ENCODE data around the gene AKT1S1. TPM values are rescaled to one million over a fixed set of nuclear protein-coding genes. Genes with fewer than 3 reads are reported as not detected.

AKT1S1 gene
- total and polyA plus RNA-seq, 2 of the 13 experiments (the other 11 are each of a cell fraction or from before 2014, with no cell fraction given): 13.5 to 27.8 TPM

GRCh38 chr19:49846408-49846807, 30.7 kb downstream of the AKT1S1 start:
- no peaks in the 10 kb centered on the region for H3K36me3 ChIP-seq (replicated peaks in 1 of 2; ENCODE audit: control insufficient read depth in 1 of 2, insufficient read depth in 2 of 2, low read length in 2 of 2)
- CTCF ChIA-PET (ENCODE audit: low intra/inter-chr PET ratio, low total read pairs): no interaction called here
- intact Hi-C loops (cut with micrococcal nuclease; ENCODE audit: unreplicated experiment): no loop called here
- H3K27ac ChIP-seq (ENCODE audit: extremely low read length, insufficient read depth, low read length): no peak overlapping the region
- H3K4me1 ChIP-seq (ENCODE audit: insufficient read depth, low read length): peaks cover 21% of the 10 kb centered on the region
- FAIRE-seq: no peak
- no peaks in the 10 kb centered on the region for H4K20me1 ChIP-seq (ENCODE audit: insufficient read depth, low read length)
- in situ Hi-C loops (cut with HindIII; ENCODE audit: extremely low pct_ligation_motif_present, low pct_unique_long_range_greater_than_20kb): no loop called here
- no peak overlapping the region for H3K4me3 ChIP-seq (replicated peaks in 1 of 3; ENCODE audit: insufficient read depth in 1 of 3, low read depth in 2 of 3, low read length in 3 of 3)
- no peaks in the 10 kb centered on the region for H3K27me3 ChIP-seq (ENCODE audit: control insufficient read depth in 1 of 2, insufficient read depth in 2 of 2, low read length in 2 of 2)
- BruUV-seq (replicated peaks): no TSS peak
- POLR2A ChIA-PET: no interaction called here
- no peaks in the 10 kb centered on the region for H3K9me3 ChIP-seq (ENCODE audit: low read length)
- H3K9ac ChIP-seq (ENCODE audit: insufficient read depth, low read depth, low read length): no peak overlapping the region
- no peaks in the 10 kb centered on the region for H3K79me2 ChIP-seq (ENCODE audit: insufficient read depth, low read length)
- DNase-seq (ENCODE audit: low spot score): no peak
- no peak for ATAC-seq
- H2AFZ ChIP-seq (ENCODE audit: low read length): no peak overlapping the region
- peak; percentile 78; the same call in 1 of the 2 replicates for TF ChIP-seq ZNF121 (CRISPR knock-in tag; IDR thresholded peaks at IDR 0.05)
- no peak for TF ChIP-seq TAF15 (IDR thresholded peaks at IDR 0.05; ENCODE audit: low read depth, low read length, poor library complexity, severe bottlenecking)
- 78% methylated on average over 5 of the region's 5 CpGs for WGBS (ENCODE audit: low lambda C conversion rate)
- no peak overlapping the region for H3K4me2 ChIP-seq (ENCODE audit: low read depth, low read length)

GRCh38 chr19:49845414-49845813, 31.7 kb downstream of the AKT1S1 start:
- in situ Hi-C loops (cut with HindIII; ENCODE audit: extremely low pct_ligation_motif_present, low pct_unique_long_range_greater_than_20kb) (no loop called here), intact Hi-C loops (cut with micrococcal nuclease; ENCODE audit: unreplicated experiment) (no loop called here)
- ChIA-PET CTCF (ENCODE audit: low intra/inter-chr PET ratio, low total read pairs) (no interaction called here), POLR2A (no interaction called here)
- H4K20me1 ChIP-seq (ENCODE audit: insufficient read depth, low read length): no peaks in the 10 kb centered on the region
- 85% methylated on average over 3 of the region's 3 CpGs for WGBS (ENCODE audit: low lambda C conversion rate)
- H3K27me3 ChIP-seq (ENCODE audit: control insufficient read depth in 1 of 2, insufficient read depth in 2 of 2, low read length in 2 of 2): no peaks in the 10 kb centered on the region
- DNase-seq (ENCODE audit: low spot score) (no peak), FAIRE-seq (no peak), ATAC-seq (no peak)
- no peak overlapping the region for H3K9ac ChIP-seq (ENCODE audit: insufficient read depth, low read depth, low read length)
- H3K27ac ChIP-seq (ENCODE audit: extremely low read length, insufficient read depth, low read length): no peak overlapping the region
- no peak overlapping the region for H3K4me3 ChIP-seq (replicated peaks in 1 of 3; ENCODE audit: insufficient read depth in 1 of 3, low read depth in 2 of 3, low read length in 3 of 3)
- H3K36me3 ChIP-seq (replicated peaks in 1 of 2; ENCODE audit: control insufficient read depth in 1 of 2, insufficient read depth in 2 of 2, low read length in 2 of 2): no peaks in the 10 kb centered on the region
- H3K4me2 ChIP-seq (ENCODE audit: low read depth, low read length): no peak overlapping the region
- H3K79me2 ChIP-seq (ENCODE audit: insufficient read depth, low read length): no peaks in the 10 kb centered on the region
- no peak overlapping the region for H2AFZ ChIP-seq (ENCODE audit: low read length)
- H3K9me3 ChIP-seq (ENCODE audit: low read length): no peaks in the 10 kb centered on the region
- peaks cover 21% of the 10 kb centered on the region for H3K4me1 ChIP-seq (ENCODE audit: insufficient read depth, low read length)
- BruUV-seq (replicated peaks): no TSS peak
- no peak for TF ChIP-seq PHF20 (CRISPR knock-in tag; IDR thresholded peaks at IDR 0.05)
- TF ChIP-seq ZNF3 (CRISPR knock-in tag; IDR thresholded peaks at IDR 0.05): no peak
- no peak for TF ChIP-seq ZNF142 (CRISPR knock-in tag; IDR thresholded peaks at IDR 0.05)
- no peak for TF ChIP-seq ZNF24 (IDR thresholded peaks at IDR 0.05)
- TF ChIP-seq HMGXB3 (CRISPR knock-in tag; IDR thresholded peaks at IDR 0.05; ENCODE audit: borderline replicate concordance): no peak
- TF ChIP-seq ZNF20 (CRISPR knock-in tag; IDR thresholded peaks at IDR 0.05): no peak
